NCI-H82 treated with DMSO at 0.1 percent for 48 hours (cell line): ENCODE results near the gene NID1.

ENCODE experiments used
- DNase-seq: peaks from one replicate; lab custom pipeline; 2025; ENCODE audit not compliant: unreplicated experiment; lab: John Stamatoyannopoulos, UW

The NID1 gene

GRCh38 chr1:236067854-236068454, 3.1 kb upstream of the NID1 start:
- DNase-seq: no peak

GRCh38 chr1:236066828-236067386, 2.0 kb upstream of the NID1 start:
- no peak for DNase-seq

GRCh38 chr1:236066054-236066453, 1.2 kb upstream of the NID1 start:
- DNase-seq: no peak

- no peak for DNase-seq
These were observed 667 bp upstream of the NID1 start for GRCh38 chr1:236065509-236066005.

GRCh38 chr1:236063919-236064673, 794 bp downstream of the NID1 start:
- DNase-seq: no peak

- DNase-seq: no peak
These were observed 1.4 kb downstream of the NID1 start for GRCh38 chr1:236063551-236063918.

GRCh38 chr1:236060286-236060685, 4.6 kb downstream of the NID1 start:
- no peak for DNase-seq

- no peak for DNase-seq
These were observed 5.9 kb downstream of the NID1 start for GRCh38 chr1:236059011-236059410.

- no peak for DNase-seq
These were observed 6.6 kb downstream of the NID1 start for GRCh38 chr1:236058141-236058934.

GRCh38 chr1:236057546-236057945, 7.3 kb downstream of the NID1 start:
- no peak for DNase-seq

- no peak for DNase-seq
These were observed 12.5 kb downstream of the NID1 start for GRCh38 chr1:236052232-236052993.

- DNase-seq: no peak
These were observed 13.6 kb downstream of the NID1 start for GRCh38 chr1:236051242-236051791.

GRCh38 chr1:236045771-236046170, 19.1 kb downstream of the NID1 start:
- DNase-seq: no peak

- no peak for DNase-seq
These were observed 20.5 kb downstream of the NID1 start for GRCh38 chr1:236044341-236044740.

GRCh38 chr1:236041631-236042618, 23.0 kb downstream of the NID1 start:
- no peak for DNase-seq

GRCh38 chr1:236039740-236040685, 24.9 kb downstream of the NID1 start:
- no peak for DNase-seq

- DNase-seq: no peak
These were observed 26.9 kb downstream of the NID1 start for GRCh38 chr1:236038034-236038433.

- no peak for DNase-seq
These were observed 29.2 kb downstream of the NID1 start for GRCh38 chr1:236035681-236036101.
